ENCODE results near the gene HPS4. TPM values are rescaled to one million over a fixed set of nuclear protein-coding genes. Genes with fewer than 3 reads are reported as not detected.

The HPS4 gene
- total RNA-seq, 1 experiment from 2014 or later, result 19.9 TPM

DNA sequence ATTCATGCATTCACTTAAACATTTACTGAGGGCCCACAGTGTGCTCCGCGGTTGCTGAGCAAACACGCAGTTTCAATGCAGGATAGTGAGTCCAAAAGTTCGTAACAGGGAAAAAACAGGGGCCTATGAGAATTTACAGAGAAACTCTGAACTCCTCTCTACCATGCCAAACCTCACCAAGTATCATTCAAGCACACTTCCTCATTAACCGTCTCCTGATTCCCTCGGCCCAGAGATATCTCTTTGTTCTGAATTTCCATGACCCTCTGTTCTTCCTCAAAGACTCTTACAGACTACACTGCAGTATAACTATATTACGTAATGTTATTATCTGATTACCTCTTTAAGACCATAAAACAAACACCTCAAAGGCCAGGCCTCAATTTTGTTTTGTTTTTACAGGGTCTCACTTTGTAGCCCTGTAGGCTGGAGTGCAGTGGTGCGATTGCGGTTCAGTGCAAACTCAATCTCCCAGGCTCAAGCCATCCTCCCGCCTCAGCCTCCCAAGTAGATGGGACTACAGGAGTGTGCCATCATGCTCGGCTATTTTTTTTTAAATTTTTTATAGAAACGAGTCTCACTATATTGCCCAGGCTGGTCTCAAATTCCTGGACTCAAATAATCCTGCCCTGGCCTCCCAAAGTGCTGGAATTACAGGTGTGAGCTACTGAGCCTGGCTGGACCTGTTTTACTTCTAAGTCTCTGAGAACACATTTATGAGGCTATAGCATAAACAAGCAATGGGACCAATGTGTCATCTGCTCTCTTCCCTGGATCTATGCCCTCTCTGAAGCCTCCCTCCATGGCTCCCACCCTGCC is 3.6 kb downstream of the HPS4 start:
- Histone ChIP-seq H4K20me1 (ENCODE audit: low read length) (no peaks in the 10 kb centered on the region), H3K4me3 (ENCODE audit: low read length) (peak overlapping the region; percentile 15), H3K27ac (ENCODE audit: low read length) (no peak overlapping the region), H3F3A (ENCODE audit: low read length, unreplicated experiment) (no peaks in the 10 kb centered on the region), H3K9ac (ENCODE audit: low read length) (no peak overlapping the region), H3K9me3 (ENCODE audit: low read length) (no peaks in the 10 kb centered on the region), H3K9me2 (replicated peaks; ENCODE audit: low read length) (no peaks in the 10 kb centered on the region), H3K27me3 (ENCODE audit: low read length) (no peaks in the 10 kb centered on the region), H2AFZ (ENCODE audit: low read length) (0 out of 2 replicates have a peak overlapping the region, but pooled peaks have one; percentile 13), H3K79me2 (ENCODE audit: low read length) (peaks cover 42% of the 10 kb centered on the region), H3K36me3 (ENCODE audit: low read depth, low read length) (no peaks in the 10 kb centered on the region), H3K4me1 (ENCODE audit: insufficient read depth, low read length) (peaks cover 26% of the 10 kb centered on the region), H3K4me2 (ENCODE audit: low read length) (peak overlapping the region; percentile 57)
- intact Hi-C loops (cut with micrococcal nuclease), result no loop called here
- no TSS peak for BruUV-seq (replicated peaks)
- POLR2A ChIA-PET (ENCODE audit: unreplicated experiment), result no interaction called here
- TF ChIP-seq EZH2 (IDR thresholded peaks at IDR 0.05; ENCODE audit: low read length, unreplicated experiment), result no peak
- CTCF ChIA-PET, result no interaction called here
- DNase-seq, result peak; percentile 9
- ATAC-seq, result no peak

DNA sequence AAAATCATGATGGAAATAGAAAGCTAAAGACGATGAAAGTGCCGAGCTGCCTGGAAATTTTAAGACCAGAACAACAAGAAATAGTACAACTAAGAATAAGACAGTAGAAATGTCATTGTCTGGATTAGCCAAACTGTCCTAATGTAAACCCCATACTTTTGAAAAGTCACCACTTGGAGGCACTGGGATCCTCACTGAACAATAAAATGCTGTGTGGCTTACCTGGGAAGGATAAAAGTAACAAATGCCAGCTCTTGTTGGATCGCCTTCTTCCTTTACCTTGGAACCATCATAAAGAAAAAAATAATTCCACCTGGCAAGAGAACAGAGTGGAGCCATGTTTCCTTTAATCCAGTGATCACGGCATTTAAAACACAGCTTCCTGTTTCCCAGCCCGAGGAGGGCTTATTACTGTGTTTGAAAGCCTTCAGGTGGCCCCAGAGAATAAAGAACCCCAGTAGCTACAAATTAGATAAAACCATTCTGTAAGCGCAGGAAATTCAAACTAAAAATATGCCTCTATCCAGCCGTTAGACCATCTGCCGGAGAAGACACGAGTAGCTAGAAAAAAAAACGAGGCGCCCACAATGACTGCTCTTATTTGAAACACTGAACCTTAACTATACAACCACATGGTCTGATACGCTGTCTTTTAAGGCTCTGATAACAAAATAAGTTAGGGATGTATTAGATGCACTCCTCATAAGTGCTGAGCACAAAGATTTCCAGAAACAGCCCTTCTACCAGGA is 4.4 kb downstream of the HPS4 start:
- peaks cover 33% of the 10 kb centered on the region for H3K4me1 ChIP-seq (ENCODE audit: insufficient read depth, low read length)
- DNase-seq (no peak), ATAC-seq (no peak)
- intact Hi-C loops (cut with micrococcal nuclease), result no loop called here
- POLR2A ChIA-PET (ENCODE audit: unreplicated experiment), result no interaction called here
- H3K79me2 ChIP-seq (ENCODE audit: low read length), result peaks cover 34% of the 10 kb centered on the region
- H3K4me2 ChIP-seq (ENCODE audit: low read length), result peak overlapping the region; percentile 57
- H3K9me2 ChIP-seq (replicated peaks; ENCODE audit: low read length), result no peaks in the 10 kb centered on the region
- H3K27ac ChIP-seq (ENCODE audit: low read length), result no peak overlapping the region
- H3K4me3 ChIP-seq (ENCODE audit: low read length), result peak overlapping the region; percentile 15
- H3K9me3 ChIP-seq (ENCODE audit: low read length), result no peaks in the 10 kb centered on the region
- CTCF ChIA-PET, result no interaction called here
- no peaks in the 10 kb centered on the region for H3K36me3 ChIP-seq (ENCODE audit: low read depth, low read length)
- no peak for TF ChIP-seq EZH2 (IDR thresholded peaks at IDR 0.05; ENCODE audit: low read length, unreplicated experiment)
- TF ChIP-seq EZH2phosphoT487 (IDR thresholded peaks at IDR 0.05; ENCODE audit: borderline replicate concordance, low read length), result no peak
- TF ChIP-seq, protein P1, sequence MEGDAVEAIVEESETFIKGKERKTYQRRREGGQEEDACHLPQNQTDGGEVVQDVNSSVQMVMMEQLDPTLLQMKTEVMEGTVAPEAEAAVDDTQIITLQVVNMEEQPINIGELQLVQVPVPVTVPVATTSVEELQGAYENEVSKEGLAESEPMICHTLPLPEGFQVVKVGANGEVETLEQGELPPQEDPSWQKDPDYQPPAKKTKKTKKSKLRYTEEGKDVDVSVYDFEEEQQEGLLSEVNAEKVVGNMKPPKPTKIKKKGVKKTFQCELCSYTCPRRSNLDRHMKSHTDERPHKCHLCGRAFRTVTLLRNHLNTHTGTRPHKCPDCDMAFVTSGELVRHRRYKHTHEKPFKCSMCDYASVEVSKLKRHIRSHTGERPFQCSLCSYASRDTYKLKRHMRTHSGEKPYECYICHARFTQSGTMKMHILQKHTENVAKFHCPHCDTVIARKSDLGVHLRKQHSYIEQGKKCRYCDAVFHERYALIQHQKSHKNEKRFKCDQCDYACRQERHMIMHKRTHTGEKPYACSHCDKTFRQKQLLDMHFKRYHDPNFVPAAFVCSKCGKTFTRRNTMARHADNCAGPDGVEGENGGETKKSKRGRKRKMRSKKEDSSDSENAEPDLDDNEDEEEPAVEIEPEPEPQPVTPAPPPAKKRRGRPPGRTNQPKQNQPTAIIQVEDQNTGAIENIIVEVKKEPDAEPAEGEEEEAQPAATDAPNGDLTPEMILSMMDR (conservative IDR thresholded peaks at IDR 0.05; ENCODE audit: low read depth, low read length), result no peak
- 0 out of 2 replicates have a peak overlapping the region, but pooled peaks have one; percentile 13 for H2AFZ ChIP-seq (ENCODE audit: low read length)
- H3F3A ChIP-seq (ENCODE audit: low read length, unreplicated experiment), result no peaks in the 10 kb centered on the region
- no peaks in the 10 kb centered on the region for H3K27me3 ChIP-seq (ENCODE audit: low read length)
- H3K9ac ChIP-seq (ENCODE audit: low read length), result no peak overlapping the region
- no peaks in the 10 kb centered on the region for H4K20me1 ChIP-seq (ENCODE audit: low read length)
- BruUV-seq (replicated peaks), result no TSS peak

DNA sequence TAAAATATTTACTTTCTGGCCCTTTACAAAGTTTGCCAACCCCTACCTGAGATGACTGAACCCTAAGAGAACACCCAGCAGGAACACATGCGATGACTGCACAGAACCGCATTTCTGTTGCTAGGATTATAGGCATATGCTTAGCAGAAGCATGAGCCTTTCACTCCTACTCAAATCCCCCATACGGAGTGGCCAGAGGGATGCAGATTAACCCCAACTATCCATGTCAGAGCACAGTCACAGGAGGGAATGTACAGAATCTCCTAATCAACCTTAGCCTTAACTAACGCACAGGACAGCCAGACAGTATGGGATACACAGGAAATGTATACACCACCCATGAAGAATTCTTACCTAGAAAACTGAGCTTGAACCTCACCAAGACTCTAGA is 6.2 kb downstream of the HPS4 start:
- no peak overlapping the region for H2AFZ ChIP-seq (ENCODE audit: low read length)
- ChIA-PET POLR2A (ENCODE audit: unreplicated experiment) (no interaction called here), CTCF (no interaction called here)
- no peaks in the 10 kb centered on the region for H3K27me3 ChIP-seq (ENCODE audit: low read length)
- H4K20me1 ChIP-seq (ENCODE audit: low read length), result no peaks in the 10 kb centered on the region
- no TSS peak for BruUV-seq (replicated peaks)
- H3K27ac ChIP-seq (ENCODE audit: low read length), result no peak overlapping the region
- H3K4me1 ChIP-seq (ENCODE audit: insufficient read depth, low read length), result peaks cover 35% of the 10 kb centered on the region
- DNase-seq (no peak), ATAC-seq (no peak)
- no peaks in the 10 kb centered on the region for H3F3A ChIP-seq (ENCODE audit: low read length, unreplicated experiment)
- peaks cover 25% of the 10 kb centered on the region for H3K79me2 ChIP-seq (ENCODE audit: low read length)
- no peaks in the 10 kb centered on the region for H3K9me2 ChIP-seq (replicated peaks; ENCODE audit: low read length)
- TF ChIP-seq EZH2 (IDR thresholded peaks at IDR 0.05; ENCODE audit: low read length, unreplicated experiment) (no peak), EZH2phosphoT487 (IDR thresholded peaks at IDR 0.05; ENCODE audit: borderline replicate concordance, low read length) (no peak)
- TF ChIP-seq, protein P1 (conservative IDR thresholded peaks at IDR 0.05; ENCODE audit: low read depth, low read length), result no peak
- H3K4me2 ChIP-seq (ENCODE audit: low read length), result no peak overlapping the region
- H3K9ac ChIP-seq (ENCODE audit: low read length), result no peak overlapping the region
- intact Hi-C loops (cut with micrococcal nuclease), result no loop called here
- no peak overlapping the region for H3K4me3 ChIP-seq (ENCODE audit: low read length)
- H3K9me3 ChIP-seq (ENCODE audit: low read length), result no peaks in the 10 kb centered on the region
- H3K36me3 ChIP-seq (ENCODE audit: low read depth, low read length), result peaks cover 2% of the 10 kb centered on the region; the same call in 1 of the 2 replicates

Measured in PC-3 (cell line).